Ascending aorta (tissue), 2 donors: ENCODE data around the gene PDE8B. TPM values are rescaled to one million over a fixed set of nuclear protein-coding genes. Genes with fewer than 3 reads are reported as not detected.

ENCODE experiments used
- DNase-seq, 2 donors: peaks; one replicate each; pipeline ENCODE4 v3.0.0-alpha.2; 2019; ENCODE audit warnings: low spot score in 2 of 2
- H3K27ac ChIP-seq, 2 donors: fragments of 200-600 bp; sonication (generic); one replicate each; pipeline ENCODE4 v1.5.1; 2016 to 2017; ENCODE audit warnings: mild to moderate bottlenecking in 1 of 2
- H3K27me3 ChIP-seq: fragments of 200-600 bp; sonication (generic); one replicate; pipeline ENCODE4 v1.5.1; 2017
- H3K36me3 ChIP-seq, 2 donors: fragments of 200-600 bp; sonication (generic); one replicate each; pipeline ENCODE4 v1.5.1; 2016
- H3K4me1 ChIP-seq, 2 donors: fragments of 200-600 bp; sonication (generic); one replicate each; pipeline ENCODE4 v1.5.1; 2016 to 2017; ENCODE audit warnings: mild to moderate bottlenecking in 1 of 2
- H3K4me3 ChIP-seq, 2 donors: fragments of 200-600 bp; sonication (generic); one replicate each; pipeline ENCODE4 v1.5.1; 2016 to 2017; ENCODE audit warnings: mild to moderate bottlenecking in 1 of 2
- H3K9me3 ChIP-seq, 2 donors: fragments of 200-600 bp; sonication (generic); one replicate each; pipeline ENCODE4 v1.5.1; 2016
- intact Hi-C: fragments of 100-400 bp; cut with DNase I; formaldehyde crosslinking; loops from one replicate; pipeline ENCODE4 v1.15.1; 2023
- total RNA-seq: library from RNA; depleted of rRNA; stranded (reverse); fragments of >200 nt; gene quantifications from one replicate; pipeline ENCODE4 v1.1.0, GENCODE V29; 2016
- TF ChIP-seq, protein P1 (sequence below), 3 experiments: fragments of 200-600 bp in 2 of 3; fragments of 450-650 bp in 1 of 3; sonication (generic) in 2 of 3; IDR thresholded peaks; one replicate each; pipeline ENCODE4 v1.5.1; 2016 to 2019; ENCODE audit warnings: antibody characterized with exemption in 3 of 3, mild to moderate bottlenecking in 1 of 3, moderate library complexity in 1 of 3

Gene PDE8B
- total RNA-seq, 1 donor from 2014 or later = 28.1 TPM

DNA sequence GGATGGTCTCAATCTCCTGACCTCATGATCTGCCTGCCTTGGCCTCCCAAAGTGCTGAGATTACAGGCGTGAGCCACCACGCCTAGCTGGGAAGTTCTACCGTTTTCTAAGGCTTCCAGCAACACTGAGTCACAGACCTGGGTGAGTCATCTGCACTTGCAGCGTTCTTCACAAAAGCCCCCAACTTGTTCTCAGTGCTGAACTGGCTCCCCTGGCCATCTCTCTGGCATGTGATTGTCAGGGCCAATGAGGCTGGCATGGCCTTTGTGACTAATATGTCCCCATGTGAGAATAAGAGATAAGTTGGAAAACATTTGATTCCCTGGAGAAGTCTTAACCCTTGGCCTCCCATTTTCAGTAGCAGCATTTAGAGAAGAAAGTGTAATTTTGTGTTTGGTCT lies 157.3 kb downstream of the PDE8B start:
- no peaks in the 10 kb centered on the region for H3K27me3 ChIP-seq
- peak overlapping the region; percentile 65 to 73 for H3K27ac ChIP-seq
- peaks cover 0 to 23% of the 10 kb centered on the region in 2 donors for H3K4me1 ChIP-seq
- TF ChIP-seq, protein P1, sequence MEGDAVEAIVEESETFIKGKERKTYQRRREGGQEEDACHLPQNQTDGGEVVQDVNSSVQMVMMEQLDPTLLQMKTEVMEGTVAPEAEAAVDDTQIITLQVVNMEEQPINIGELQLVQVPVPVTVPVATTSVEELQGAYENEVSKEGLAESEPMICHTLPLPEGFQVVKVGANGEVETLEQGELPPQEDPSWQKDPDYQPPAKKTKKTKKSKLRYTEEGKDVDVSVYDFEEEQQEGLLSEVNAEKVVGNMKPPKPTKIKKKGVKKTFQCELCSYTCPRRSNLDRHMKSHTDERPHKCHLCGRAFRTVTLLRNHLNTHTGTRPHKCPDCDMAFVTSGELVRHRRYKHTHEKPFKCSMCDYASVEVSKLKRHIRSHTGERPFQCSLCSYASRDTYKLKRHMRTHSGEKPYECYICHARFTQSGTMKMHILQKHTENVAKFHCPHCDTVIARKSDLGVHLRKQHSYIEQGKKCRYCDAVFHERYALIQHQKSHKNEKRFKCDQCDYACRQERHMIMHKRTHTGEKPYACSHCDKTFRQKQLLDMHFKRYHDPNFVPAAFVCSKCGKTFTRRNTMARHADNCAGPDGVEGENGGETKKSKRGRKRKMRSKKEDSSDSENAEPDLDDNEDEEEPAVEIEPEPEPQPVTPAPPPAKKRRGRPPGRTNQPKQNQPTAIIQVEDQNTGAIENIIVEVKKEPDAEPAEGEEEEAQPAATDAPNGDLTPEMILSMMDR (IDR thresholded peaks at IDR 0.05) = no peak
- peak; percentile 61 to 90 for DNase-seq
- intact Hi-C loops = loop anchor here (5.0 kb wide), 1 partner anchor 60 kb away; no protein-coding TSS in a partner anchor
- no peaks in the 10 kb centered on the region for H3K9me3 ChIP-seq
- H3K36me3 ChIP-seq = no peaks in the 10 kb centered on the region
- H3K4me3 ChIP-seq = no peak overlapping the region

DNA sequence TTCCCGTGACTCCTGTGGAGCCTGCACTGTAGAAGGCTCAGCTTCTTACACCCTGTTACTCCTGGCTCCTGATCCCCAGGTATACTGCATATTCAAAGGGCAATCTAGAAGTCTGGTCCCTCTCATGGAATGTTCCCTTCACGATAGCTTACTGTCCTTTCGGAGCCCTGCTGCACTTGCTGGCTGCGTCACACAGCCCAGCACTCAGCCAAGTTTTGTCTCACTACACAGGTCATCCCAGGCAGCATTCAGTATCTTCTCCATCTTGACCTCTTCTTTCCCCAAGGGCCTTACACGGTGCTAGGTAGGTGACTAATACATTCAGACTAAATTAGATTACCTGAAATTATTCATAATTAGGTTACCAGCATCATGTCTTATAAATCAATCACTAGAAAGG lies 157.9 kb downstream of the PDE8B start:
- no peak for DNase-seq
- TF ChIP-seq, protein P1 (IDR thresholded peaks at IDR 0.05) = no peak
- intact Hi-C loops = loop anchor here (5.0 kb wide), 1 partner anchor 59 kb away; no protein-coding TSS in a partner anchor
- Histone ChIP-seq H3K4me3 (no peak overlapping the region), H3K9me3 (no peaks in the 10 kb centered on the region), H3K27ac (peak overlapping the region; percentile 65 to 73), H3K27me3 (no peaks in the 10 kb centered on the region), H3K4me1 (peaks cover 0 to 23% of the 10 kb centered on the region in 2 donors), H3K36me3 (no peaks in the 10 kb centered on the region)

DNA sequence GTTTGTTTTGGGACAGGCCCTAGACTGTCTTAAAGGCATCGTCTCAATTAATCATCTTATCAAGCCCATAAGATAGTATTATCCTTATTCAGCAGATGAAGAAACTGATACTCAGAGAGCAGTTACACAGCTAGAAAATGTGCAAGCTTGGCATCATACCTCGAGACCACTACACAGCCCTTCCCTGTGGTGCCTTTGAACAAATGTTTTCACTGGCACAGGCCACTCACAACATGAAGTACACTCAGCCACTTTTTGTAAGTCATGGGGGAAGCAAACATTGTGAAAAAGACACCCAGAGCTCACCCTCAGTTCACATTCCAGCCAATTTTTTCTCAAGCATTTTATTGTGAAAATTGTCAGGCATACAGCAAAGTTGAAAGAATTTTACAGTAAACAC lies 159.1 kb downstream of the PDE8B start:
- H3K4me3 ChIP-seq = no peak overlapping the region
- intact Hi-C loops = loop anchor here (5.0 kb wide), 1 partner anchor 58 kb away; no protein-coding TSS in a partner anchor
- TF ChIP-seq, protein P1 (IDR thresholded peaks at IDR 0.05) = no peak

GRCh38 chr5:77374686-77375085 lies 164.2 kb downstream of the PDE8B start:
- H3K27me3 ChIP-seq = no peaks in the 10 kb centered on the region
- intact Hi-C loops = no loop called here
- H3K9me3 ChIP-seq = no peaks in the 10 kb centered on the region
- H3K4me1 ChIP-seq = peaks cover 0 to 8% of the 10 kb centered on the region in 2 donors
- TF ChIP-seq, protein P1 (IDR thresholded peaks at IDR 0.05) = no peak
- no peak overlapping the region for H3K4me3 ChIP-seq
- H3K27ac ChIP-seq = no peak overlapping the region
- no peaks in the 10 kb centered on the region for H3K36me3 ChIP-seq
- no peak for DNase-seq

More for the DNA sequence above, 159.1 kb downstream of the PDE8B start:
- H3K4me1 ChIP-seq = peaks cover 0 to 23% of the 10 kb centered on the region in 2 donors
- peak overlapping the region; percentile 65 to 73 for H3K27ac ChIP-seq
- H3K27me3 ChIP-seq = no peaks in the 10 kb centered on the region
- no peaks in the 10 kb centered on the region for H3K36me3 ChIP-seq
- DNase-seq = peak in 1 of 2 donors; percentile 70
- no peaks in the 10 kb centered on the region for H3K9me3 ChIP-seq

GRCh38 chr5:77376609-77377300 lies 166.3 kb downstream of the PDE8B start:
- H3K4me1 ChIP-seq = peaks cover 0 to 3% of the 10 kb centered on the region in 2 donors
- intact Hi-C loops = no loop called here
- no peak overlapping the region for H3K27ac ChIP-seq

More at GRCh38 chr5:77376609-77377300, 166.3 kb downstream of the PDE8B start:
- Histone ChIP-seq H3K27me3 (no peaks in the 10 kb centered on the region), H3K4me3 (no peak overlapping the region), H3K9me3 (no peaks in the 10 kb centered on the region), H3K36me3 (no peaks in the 10 kb centered on the region)
- TF ChIP-seq, protein P1 (IDR thresholded peaks at IDR 0.05) = no peak
- DNase-seq = no peak
